Muscle of leg (tissue), 11 donors: ENCODE data around the gene ITGA8. TPM values are rescaled to one million over a fixed set of nuclear protein-coding genes. Genes with fewer than 3 reads are reported as not detected.
"Not testable (repeated sequence)": the region's sequence is repeated elsewhere in the genome, so short reads cannot be mapped to it uniquely, and the experiment has no call there.

Experiments
- DNase-seq: peaks from one replicate; pipeline ENCODE4 v3.0.0; 2013
- H3K27ac ChIP-seq: one replicate; pipeline ENCODE4 v1.5.1; 2013; ENCODE audit warnings: mild to moderate bottlenecking, low read length, control low read depth
- H3K27me3 ChIP-seq: one replicate; pipeline ENCODE4 v1.6.1; 2013; ENCODE audit warnings: low read length; ENCODE audit not compliant: control insufficient read depth, insufficient read depth
- H3K36me3 ChIP-seq: one replicate; pipeline ENCODE4 v1.6.1; 2013; ENCODE audit warnings: low read length; ENCODE audit not compliant: control insufficient read depth, insufficient read depth
- H3K4me1 ChIP-seq: one replicate; pipeline ENCODE4 v1.6.1; 2013; ENCODE audit warnings: low read length; ENCODE audit not compliant: control insufficient read depth, insufficient read depth
- H3K4me3 ChIP-seq: one replicate; pipeline ENCODE4 v1.5.1; 2013; ENCODE audit warnings: low read length, control low read depth
- H3K9me3 ChIP-seq: replicated peaks from 2 replicates; pipeline ENCODE4 v1.6.1; 2013; ENCODE audit warnings: low read depth, low read length; ENCODE audit not compliant: control insufficient read depth
- WGBS: methylation state at CpG from one replicate; pipeline ENCODE4 v1.1.5; 2013; ENCODE audit warnings: missing lambda C conversion rate; ENCODE audit not compliant: insufficient coverage; 5-methylcytosine and 5-hydroxymethylcytosine counted together
- polyA plus RNA-seq, 8 donors: library from polyadenylated mRNA; unstranded; fragments of 120-200 nt; gene quantifications; one replicate each; pipeline versions ENCODE4 v1.2.1 to v1.2.3, GENCODE V29; 2013; ENCODE audit warnings: inconsistent platforms in 1 of 8, low replicate concordance in 1 of 8; ENCODE audit not compliant: insufficient read length in 8 of 8, insufficient read depth in 1 of 8
- total RNA-seq: library from RNA; stranded (reverse); fragments of 120-200 nt; gene quantifications from one replicate; pipeline ENCODE4 v1.2.4, GENCODE V29; 2013

ITGA8 gene
- total and polyA plus RNA-seq, 9 donors: 6.2 to 10.4 (median 7.5) TPM

DNA sequence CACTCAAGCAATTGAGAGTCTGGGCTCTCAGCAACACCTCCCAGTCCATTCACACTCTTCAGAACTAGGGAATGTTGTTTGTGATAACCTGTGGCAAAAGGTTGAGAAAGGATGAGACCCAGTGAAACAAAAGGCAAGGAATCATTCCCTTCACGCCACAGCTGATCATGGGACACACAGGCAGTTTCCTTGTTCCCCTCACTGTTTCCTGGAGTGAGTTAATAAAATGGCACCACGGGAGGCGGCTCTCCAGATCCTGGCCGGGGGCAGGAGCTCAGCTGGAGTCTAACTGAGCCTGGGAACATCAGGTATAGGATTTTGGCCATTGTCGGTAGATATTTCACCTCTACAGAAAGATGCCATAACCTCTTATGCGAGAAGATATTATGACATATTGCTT, 241.3 kb downstream of the ITGA8 start:
- WGBS: 20% methylated on average over 3 of the region's 6 CpGs
- no peak for DNase-seq
- H3K36me3 ChIP-seq: no peaks in the 10 kb centered on the region
- no peaks in the 10 kb centered on the region for H3K4me1 ChIP-seq
- no peak overlapping the region for H3K4me3 ChIP-seq
- H3K27ac ChIP-seq: no peak overlapping the region
- H3K27me3 ChIP-seq: peaks cover 2% of the 10 kb centered on the region
- H3K9me3 ChIP-seq: no peaks in the 10 kb centered on the region

GRCh38 chr10:15476337-15476736, 243.4 kb downstream of the ITGA8 start:
- Histone ChIP-seq H3K36me3 (no peaks in the 10 kb centered on the region), H3K27me3 (peaks cover 2% of the 10 kb centered on the region), H3K4me1 (no peaks in the 10 kb centered on the region), H3K9me3 (no peaks in the 10 kb centered on the region), H3K4me3 (no peak overlapping the region), H3K27ac (no peak overlapping the region)
- DNase-seq: no peak
- no CpG with 5 or more reads among the region's 4 CpGs for WGBS

DNA sequence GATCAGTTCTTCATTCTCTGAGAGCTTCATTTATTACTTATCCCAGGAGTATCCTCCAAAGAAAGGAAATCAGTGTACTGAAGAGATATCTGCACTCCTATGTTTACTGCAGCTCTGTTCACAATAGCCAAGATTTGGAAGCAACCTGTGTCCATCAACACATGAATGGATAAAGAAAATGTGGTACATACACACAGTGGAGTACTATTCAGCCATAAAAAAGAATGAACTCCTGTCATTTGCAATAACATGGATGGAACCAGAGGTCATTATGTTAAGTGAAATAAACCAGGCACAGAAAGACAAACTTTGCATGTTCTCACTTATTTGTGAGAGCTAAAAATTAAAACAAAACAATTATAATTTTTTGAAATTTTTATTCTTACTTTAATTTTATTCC, 244.3 kb downstream of the ITGA8 start:
- not testable (repeated sequence) for H3K27ac ChIP-seq, H3K27me3 ChIP-seq, H3K4me3 ChIP-seq, H3K4me1 ChIP-seq, H3K9me3 ChIP-seq, H3K36me3 ChIP-seq, DNase-seq

GRCh38 chr10:15474671-15475070, 245.1 kb downstream of the ITGA8 start:
- DNase-seq: no peak
- no peak overlapping the region for H3K27ac ChIP-seq
- H3K36me3 ChIP-seq: no peaks in the 10 kb centered on the region
- H3K4me3 ChIP-seq: no peak overlapping the region
- H3K4me1 ChIP-seq: no peaks in the 10 kb centered on the region
- H3K27me3 ChIP-seq: peaks cover 2% of the 10 kb centered on the region
- H3K9me3 ChIP-seq: no peaks in the 10 kb centered on the region
- WGBS: no CpG with 5 or more reads among the region's 2 CpGs

DNA sequence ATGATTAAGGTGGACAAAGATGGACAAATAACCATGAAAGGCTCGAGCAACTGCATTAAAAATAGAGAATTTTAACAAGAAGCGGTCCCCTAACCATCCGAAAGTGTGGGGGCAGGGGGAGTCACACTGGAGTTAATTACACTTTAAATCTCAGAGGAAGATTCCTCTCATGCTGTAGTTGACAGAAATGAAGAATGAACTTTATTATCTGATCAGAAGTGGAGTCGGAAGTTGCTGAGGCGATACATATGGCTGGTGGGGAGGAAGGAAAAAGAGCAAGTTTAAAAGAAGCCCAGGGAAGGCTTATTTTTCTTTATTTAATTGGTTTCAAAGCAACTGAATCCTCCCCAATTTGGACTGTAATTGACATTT, 246.3 kb downstream of the ITGA8 start:
- H3K27me3 ChIP-seq: no peaks in the 10 kb centered on the region
- H3K4me3 ChIP-seq: no peak overlapping the region
- no peaks in the 10 kb centered on the region for H3K36me3 ChIP-seq
- DNase-seq: no peak
- H3K4me1 ChIP-seq: no peaks in the 10 kb centered on the region
- no peaks in the 10 kb centered on the region for H3K9me3 ChIP-seq
- no peak overlapping the region for H3K27ac ChIP-seq
- WGBS: 60% methylated on average over 2 of the region's 5 CpGs

DNA sequence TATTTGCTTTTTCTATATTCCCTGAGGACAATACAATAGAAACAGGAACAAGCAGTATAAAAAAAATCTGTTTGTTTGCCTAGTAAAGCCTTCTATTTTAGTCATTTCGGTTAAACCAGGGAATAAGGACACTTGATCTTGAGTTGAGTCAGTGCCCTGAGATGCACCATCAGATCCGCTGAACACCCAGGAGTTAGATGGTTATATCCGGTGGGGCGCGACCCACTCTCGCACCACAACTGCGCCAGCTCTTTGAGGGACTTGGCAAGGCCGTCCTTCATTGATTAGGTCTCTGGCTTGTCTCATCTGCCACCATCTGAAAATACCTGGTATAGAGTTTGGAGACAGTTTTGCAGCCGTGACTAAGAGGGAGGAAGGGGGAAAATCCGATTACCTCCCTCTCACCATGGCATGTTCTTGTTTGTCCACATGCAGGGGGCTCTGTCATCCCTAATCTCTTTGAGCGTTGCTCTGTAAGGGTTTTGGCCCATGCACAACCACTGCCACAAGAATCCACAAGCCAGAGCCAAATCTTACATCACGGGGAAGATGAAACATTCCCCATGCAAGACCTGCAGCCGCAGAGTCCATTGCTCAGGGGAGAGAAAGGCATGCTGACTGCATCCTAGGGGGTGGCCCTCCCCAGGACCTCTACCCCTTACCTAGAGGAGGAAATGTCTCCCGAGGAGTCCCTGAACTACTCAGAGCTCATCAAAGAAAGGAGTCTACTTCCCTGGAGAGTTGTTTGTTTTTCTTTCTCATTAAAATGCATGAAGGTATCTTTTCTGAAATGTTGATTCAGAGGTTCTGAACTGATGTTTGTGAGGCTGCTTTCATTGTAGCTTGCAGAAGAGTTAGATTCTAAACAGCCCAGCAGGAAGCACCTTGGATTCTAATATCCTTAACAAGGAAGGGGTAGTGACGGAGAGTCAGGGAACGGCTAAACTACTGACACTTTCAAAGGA, 247.0 kb downstream of the ITGA8 start:
- Histone ChIP-seq H3K4me1 (no peaks in the 10 kb centered on the region), H3K27me3 (no peaks in the 10 kb centered on the region), H3K27ac (no peak overlapping the region), H3K9me3 (no peaks in the 10 kb centered on the region), H3K36me3 (no peaks in the 10 kb centered on the region), H3K4me3 (no peak overlapping the region)
- WGBS: 37% methylated on average over 4 of the region's 16 CpGs
- DNase-seq: peak; percentile 13

DNA sequence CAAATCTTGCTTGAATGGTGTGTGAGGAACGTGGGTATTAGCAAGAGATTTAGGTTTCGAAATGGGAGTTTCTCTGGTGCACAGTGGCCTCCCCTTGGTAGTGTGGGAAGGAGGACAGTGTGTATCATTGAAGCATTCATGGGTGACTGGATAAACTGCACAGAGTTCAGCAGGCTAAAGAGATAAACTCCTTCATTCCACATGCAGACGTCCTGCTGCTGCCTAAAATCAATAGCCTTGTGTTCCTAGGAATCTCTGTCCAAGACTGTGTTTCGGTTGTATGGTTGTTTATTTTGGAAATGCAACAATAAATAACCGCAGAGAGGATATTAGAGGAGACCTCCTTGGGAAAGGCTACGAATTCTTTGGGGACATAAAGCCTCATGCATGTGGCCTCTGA, 247.7 kb downstream of the ITGA8 start:
- WGBS: 85% methylated on average over 2 of the region's 6 CpGs

GRCh38 chr10:15469111-15469510, 250.6 kb downstream of the ITGA8 start:
- no peak for DNase-seq
- no peaks in the 10 kb centered on the region for H3K4me1 ChIP-seq
- H3K27me3 ChIP-seq: peaks cover 4% of the 10 kb centered on the region
- 78% methylated on average over 5 of the region's 5 CpGs for WGBS
- no peak overlapping the region for H3K4me3 ChIP-seq
- H3K27ac ChIP-seq: no peak overlapping the region
- H3K9me3 ChIP-seq: no peaks in the 10 kb centered on the region
- H3K36me3 ChIP-seq: no peaks in the 10 kb centered on the region

More for the DNA sequence above, 247.7 kb downstream of the ITGA8 start:
- no peak for DNase-seq
- no peaks in the 10 kb centered on the region for H3K27me3 ChIP-seq
- no peak overlapping the region for H3K27ac ChIP-seq
- no peaks in the 10 kb centered on the region for H3K9me3 ChIP-seq
- H3K4me1 ChIP-seq: no peaks in the 10 kb centered on the region
- no peak overlapping the region for H3K4me3 ChIP-seq
- no peaks in the 10 kb centered on the region for H3K36me3 ChIP-seq

- Histone ChIP-seq H3K9me3 (no peaks in the 10 kb centered on the region), H3K27ac (no peak overlapping the region), H3K27me3 (peaks cover 4% of the 10 kb centered on the region), H3K4me1 (no peaks in the 10 kb centered on the region), H3K36me3 (no peaks in the 10 kb centered on the region), H3K4me3 (no peak overlapping the region)
- 20% methylated on average over 1 of the region's 3 CpGs for WGBS
- DNase-seq: no peak
Observed at GRCh38 chr10:15464381-15464780, 255.3 kb downstream of the ITGA8 start.
